NCI-H774 (cell line): Measurements from ENCODE around the gene SLC22A25.
"Not testable (repeated sequence)": the region's sequence is repeated elsewhere in the genome, so short reads cannot be mapped to it uniquely, and the experiment has no call there.

Experiments
- DNase-seq: peaks from one replicate; lab custom pipeline; 2025; lab: John Stamatoyannopoulos, UW

The SLC22A25 gene

DNA sequence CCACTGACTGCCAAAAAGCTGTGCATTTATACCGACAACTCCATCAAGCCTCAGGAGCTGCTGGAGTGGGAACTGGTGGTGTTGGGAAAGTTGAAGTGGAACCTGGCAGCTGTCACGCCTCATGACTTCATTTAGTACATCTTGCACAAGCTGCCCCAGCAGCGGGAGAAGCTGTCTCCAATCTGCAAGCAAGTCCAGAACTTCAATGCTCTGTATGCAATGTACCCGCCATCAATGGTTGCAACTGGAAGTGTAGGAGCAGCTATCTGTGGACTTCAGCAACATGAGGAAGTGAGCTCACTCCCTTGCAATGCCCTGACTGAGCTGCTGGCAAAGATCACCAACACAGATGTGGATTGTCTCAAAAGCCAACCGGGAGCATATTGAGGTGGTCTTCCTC is at the start of gene SLC22A25:
SLC22A25 (minus strand) TSS at position 67 of the 400 bp plus-strand sequence. CDS start 13,947 bp downstream, outside the sequence.
- DNase-seq = no peak

DNA sequence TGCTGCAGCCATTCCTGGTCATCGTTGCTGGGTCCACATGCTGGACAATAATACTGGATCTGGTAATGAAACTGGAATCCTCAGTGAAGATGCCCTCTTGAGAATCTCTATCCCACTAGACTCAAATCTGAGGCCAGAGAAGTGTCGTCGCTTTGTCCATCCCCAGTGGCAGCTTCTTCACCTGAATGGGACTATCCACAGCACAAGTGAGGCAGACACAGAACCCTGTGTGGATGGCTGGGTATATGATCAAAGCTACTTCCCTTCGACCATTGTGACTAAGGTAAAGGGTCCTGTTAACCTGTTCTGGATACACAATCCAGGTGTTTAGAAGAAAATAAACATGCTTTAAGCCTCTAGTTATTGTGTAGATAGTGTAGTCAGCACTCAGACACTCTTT is 46.9 kb upstream of the SLC22A25 start:
- DNase-seq = no peak

DNA sequence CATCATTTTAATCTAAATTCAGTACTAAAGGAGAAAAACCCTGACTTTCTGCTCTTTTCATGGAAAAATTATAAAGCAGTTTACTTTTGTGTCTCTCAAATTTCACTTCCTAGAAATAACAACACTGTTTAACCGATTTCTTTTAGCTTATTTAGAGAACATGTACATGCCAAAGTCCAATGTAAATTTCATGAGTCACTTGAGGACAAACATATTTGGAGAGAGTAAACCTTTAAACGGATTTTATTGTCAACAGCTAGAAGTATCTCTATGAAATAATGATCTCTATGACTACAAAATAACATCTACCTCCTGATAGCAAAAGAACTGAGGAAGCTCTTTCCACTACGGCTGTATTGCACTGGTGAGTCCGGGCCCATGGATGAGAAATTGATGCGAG is 46.3 kb upstream of the SLC22A25 start:
- DNase-seq = no peak

DNA sequence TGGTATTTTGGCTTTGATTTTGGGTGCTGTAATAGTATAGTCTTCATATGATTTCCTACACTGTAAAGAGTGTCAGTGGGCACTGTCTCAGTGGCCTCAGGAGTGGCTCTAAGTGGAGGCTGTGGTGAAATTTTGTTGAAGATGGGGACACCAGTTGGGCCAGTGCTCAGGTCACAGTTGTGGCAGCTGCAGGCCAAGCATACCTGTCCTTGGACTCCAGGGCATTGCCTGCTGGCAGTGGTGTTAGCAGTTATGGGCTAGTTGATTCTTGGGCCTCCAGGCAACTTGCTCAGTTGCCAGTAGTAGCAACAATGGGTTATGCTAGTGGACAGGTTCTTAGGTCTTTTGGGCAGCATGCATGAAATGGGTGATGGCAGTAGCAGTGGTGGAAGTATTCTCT is 39.2 kb upstream of the SLC22A25 start:
- DNase-seq = no peak

DNA sequence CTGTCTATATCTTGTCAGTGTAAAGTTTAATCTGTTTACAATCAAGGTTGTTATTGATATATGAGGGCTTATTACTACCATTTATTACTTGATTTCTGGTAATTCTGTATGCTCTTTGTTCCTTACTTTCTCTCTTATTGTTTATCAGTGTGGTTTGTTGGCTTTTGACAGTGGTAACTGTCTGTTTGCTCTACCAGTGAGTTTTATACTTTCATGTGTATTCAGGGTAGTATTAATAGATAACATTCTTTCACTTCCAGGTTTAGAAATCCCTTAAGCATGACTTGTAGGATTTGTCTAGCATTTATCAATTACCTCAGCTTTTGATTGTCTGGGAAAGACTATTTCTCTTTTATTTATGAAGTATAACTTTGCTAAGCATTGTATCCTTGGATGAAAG is 37.5 kb upstream of the SLC22A25 start:
- DNase-seq = no peak

DNA sequence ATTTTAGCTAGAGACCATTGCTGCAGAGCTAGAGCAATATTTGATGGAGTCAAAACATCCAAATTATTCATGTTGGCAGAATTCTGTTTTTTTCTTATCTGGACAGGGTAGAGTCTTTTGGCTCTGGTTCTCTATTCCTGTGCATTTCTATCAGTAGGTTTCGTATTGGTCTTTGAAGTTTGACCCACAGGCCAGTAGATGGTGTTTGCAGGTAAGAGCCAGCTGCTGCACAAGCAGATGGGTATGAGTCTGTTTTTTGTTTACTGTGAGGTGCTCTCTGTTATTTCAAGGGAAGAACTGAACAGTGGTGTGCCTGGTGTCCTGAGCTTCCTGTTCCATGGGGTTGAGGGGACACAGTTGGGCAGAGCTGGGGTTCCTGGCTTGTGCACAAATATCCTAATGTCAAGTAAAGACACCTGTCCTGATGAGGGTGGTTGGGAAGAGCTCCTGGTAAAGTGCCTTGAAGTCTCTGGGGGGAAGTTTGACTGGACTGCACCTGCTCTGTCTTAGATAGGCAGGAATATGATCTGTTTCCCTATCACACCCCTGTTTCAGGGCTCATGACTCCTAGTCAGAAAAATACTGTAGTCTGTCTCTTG is 34.0 kb upstream of the SLC22A25 start:
- DNase-seq = no peak

DNA sequence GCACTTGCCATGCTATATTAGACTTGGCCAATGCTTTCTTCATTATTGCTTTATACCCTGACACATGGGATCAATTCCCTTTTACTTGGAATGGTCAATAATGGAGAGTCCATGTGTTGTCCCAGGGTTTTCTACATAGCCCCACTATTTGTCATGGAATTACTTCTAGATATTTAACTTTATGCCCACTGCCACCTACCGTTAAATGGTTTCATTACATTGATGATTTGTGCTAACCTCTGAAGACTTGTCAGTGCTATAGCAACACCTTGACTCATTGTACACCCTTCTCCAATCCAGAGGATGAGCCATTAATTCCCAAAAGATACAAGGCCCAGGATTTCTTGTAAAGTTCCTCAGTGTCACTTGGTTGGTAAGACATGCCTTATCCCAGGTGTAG is 31.4 kb upstream of the SLC22A25 start:
- DNase-seq = no peak

DNA sequence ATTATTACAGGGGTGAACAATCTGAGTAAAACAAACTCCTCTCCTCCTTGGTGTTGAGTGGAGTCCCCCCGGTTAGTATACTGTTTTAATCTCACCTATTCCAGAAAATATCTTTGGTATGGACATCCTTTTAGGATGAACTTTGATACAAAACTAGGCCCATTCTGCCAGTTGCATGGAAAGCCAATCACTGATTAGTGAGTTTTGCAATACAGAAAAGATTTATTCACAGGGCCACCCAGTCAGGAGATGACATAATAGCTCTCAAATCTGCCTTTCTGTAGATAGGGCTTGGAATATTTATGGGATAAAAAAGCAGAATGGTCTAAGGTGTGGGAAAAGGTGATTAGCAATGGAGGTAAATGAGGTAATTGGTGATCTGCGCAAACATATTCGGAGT is 30.3 kb upstream of the SLC22A25 start:
- no peak for DNase-seq

DNA sequence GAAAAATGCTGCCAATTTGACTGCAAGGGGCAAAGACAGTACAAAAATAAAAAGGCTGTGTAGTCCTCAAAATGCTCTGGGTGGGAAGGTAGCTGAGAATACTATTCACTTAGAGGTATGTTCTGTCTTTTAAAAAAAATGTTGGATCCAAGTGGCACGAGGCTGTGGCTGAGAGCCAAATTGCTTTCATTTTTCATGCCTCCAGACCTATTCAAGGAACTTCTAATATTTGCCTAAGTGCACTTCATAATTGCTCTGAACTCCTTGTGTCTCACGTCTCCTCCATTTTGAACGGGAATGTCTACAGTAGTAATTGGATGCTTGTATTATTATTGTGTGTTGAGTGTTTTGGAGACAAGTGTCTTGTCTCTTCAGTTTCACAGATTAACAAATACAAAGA is 19.1 kb upstream of the SLC22A25 start:
- DNase-seq = no peak

DNA sequence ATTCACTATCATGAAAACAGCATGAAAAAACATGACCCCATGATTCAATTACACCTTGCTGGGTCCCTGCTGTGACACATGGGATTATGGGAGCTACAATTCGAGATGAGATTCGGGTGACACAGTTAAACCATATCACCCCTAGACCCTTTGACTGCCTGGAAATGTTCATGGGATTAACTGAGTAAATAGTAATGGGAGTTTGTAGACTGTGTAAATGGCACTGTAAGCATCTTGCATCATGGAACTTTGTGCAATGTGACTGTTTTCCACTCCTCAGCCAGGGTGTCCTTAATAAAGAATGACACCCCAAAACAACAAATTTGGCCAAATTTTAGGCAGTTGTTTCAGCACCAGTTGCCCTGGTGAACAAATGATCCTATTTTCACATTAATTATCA is 7.9 kb upstream of the SLC22A25 start:
- no peak for DNase-seq

DNA sequence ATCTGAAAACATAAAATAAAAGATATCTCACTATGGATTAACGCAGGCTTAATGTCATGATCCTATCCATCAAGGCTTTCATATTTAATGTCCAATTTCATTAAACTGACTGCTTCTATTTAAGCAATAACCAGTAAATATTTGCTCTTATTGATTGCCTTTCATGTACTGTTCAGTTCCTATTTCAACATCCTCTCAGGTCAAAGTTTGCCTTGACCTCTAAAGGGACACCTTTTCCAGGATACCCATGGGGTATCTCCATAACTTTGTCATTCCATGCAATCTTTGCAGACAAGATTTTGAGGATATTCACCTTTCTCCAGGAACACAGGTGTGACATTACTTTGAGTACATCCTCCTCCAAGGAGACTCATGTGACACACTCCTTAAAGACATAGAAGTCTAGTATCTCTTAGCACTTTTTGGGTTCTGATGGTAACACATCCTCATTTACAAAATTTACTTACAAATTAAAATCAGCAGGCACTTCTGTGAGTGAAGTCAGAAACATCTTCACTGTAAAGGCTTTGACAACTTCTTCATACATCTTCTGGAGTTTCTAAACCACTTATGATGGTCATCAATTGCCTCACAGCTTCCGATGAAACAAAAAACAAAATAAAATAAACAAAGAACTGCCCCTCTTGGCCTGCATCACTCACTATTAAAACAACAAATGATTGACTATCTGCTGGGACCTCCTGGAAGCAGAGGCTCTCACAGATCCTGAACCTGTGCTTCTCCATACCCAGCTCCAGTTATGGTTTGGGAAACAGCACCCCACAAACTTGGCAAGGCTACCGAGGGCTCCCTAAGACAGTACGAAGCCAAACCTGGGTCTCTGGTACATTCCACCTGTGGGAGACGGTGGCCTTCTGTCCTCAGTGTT is 7.0 kb upstream of the SLC22A25 start:
- DNase-seq = no peak

DNA sequence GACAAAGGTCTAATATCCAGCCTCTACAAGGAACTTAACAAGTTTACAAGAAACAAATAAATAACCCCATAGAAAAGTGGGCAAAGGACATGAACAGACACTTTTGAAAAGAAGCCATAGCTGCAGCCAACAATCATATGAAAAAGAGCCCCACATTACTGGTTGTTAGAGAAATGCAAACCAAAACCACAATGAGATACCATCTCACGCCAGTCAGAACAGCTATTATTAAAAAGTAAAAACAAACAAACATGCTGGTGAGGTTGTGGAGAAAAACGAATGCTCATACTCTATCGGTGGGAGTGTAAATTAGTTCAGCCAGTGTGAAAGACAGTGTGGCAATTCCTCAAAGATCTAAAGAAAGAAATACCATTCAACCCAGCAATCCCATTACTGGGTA is 5.6 kb upstream of the SLC22A25 start:
- no peak for DNase-seq

DNA sequence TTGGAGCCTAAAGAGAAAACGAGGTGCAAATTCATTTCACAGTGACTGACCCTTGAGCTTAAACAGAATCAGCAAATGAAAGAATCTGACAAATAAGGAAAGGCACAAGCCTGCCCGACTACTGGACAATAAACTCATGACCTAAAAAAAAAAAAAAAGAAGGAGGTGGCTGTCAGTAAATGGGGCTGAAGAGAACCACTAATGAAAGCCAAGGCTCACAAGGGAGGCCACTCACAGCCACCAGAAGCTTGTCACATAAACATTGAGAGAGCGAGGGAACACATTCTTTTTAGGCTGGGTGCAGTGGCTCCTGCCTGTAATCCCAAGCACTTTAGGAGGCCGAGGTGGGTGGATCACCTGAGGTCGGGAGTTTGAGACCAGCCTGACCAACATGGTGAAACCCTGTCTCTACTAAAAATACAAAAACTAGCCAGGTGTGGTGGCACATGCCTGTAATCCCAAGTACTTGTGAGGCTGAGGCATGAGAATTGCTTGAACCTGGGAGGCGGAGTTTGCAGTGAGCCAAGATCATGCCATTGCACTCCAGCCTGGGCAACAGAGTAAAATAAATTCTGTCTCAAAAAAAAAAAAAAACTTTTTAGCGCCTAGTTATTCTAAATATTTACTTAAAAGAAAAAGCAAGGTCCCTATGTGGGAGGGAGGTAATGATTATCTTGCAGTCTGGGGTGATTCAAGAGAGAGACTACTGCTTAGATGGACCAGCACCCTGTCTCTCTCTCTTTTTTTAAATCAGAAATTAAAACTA is 4.0 kb upstream of the SLC22A25 start:
- not testable (repeated sequence) for DNase-seq

DNA sequence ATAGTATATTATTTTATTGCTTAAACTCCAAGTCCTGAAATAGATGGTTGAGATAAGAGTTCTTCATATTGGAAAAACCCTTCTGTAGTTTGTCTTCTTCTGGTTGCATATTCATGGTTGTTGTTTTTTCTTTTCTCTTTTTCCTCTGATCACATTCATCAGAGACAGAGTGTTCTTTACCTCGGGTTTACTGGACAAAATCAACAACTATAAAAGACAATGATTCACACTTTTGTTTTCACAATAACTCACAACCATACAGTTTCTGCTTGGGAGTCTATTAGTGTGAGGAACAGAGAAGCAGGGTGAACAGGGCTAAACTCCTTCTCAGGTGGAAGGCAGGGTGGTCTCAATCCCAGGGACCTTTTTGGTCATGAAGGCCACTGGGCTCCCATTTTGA is 2.6 kb upstream of the SLC22A25 start:
- no peak for DNase-seq

DNA sequence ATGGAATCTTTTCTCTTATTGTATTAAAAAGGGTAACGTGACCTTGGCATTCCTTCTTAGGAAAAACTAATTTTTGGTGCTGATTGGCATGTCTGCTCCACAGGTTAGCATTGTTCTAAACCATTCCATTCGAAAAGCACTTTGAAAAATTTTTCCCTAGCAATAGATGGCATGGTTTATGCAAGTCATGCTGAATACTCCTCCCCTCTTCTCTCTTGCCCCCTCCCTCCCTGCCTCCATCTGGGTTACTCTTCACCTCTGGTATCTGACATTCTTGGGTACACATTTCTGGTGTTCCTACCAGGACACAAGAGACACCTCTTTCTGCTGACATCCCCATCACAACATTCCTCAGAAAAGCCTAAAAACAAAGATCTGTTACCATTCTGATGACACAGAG is 1.5 kb upstream of the SLC22A25 start:
- no peak for DNase-seq

DNA sequence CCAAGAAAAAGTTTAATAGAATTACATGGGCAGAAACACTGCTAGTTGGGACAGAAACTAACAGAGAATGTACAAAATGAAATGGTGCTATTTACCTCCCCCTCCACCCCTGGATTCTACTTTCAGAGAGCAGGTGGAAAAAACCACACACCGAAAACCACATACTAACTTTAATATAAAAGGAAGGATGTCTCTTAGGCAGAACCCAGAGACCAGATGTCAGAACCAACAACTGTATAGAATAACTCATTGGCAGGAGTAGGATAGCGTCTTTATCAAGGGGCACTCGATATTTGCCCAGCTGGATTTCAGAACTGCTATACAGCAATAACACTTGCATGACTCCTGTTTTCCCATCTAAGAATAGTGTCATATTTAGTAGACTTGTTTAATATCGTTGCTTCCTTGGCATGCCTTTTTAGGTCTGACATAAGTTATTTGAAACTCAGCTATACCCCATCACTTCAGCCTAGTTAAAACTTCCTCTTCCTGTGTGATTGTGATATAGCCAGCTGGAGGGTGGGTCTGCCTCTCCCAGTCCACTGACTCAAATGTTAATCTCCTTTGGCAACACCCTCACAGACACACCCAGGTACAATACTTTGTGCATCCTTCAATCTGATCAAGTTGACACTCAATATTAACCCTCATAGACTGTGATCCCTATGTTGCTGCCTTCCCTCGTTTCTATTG is 1.2 kb downstream of the SLC22A25 start:
- DNase-seq = no peak

DNA sequence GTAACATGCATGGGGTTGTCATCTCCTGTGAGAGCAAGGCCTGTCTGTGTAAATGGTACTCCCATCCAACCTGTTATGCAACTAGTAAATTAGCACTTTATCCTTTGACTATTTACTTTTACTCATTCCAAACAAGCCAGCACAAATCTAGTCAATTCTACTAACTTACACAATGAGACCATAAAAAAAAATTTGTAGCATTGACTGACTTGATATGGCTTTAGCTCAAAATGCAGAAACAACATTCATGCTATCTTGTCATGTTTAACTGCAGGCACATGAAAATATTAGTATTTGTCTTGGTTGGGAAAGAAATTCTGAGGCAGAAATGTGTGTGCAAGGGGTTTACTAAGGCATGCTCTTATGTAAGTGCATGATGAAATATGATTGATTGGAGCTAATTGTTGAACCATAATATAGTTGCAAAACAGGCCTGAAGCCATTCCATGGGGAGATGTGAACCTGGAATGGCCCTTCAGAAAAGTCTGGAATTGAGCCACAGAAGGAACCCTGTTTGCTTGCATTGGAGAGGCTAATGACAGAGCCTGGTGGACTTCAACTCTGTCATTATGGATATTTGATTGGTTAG is 2.5 kb downstream of the SLC22A25 start:
- DNase-seq = no peak

DNA sequence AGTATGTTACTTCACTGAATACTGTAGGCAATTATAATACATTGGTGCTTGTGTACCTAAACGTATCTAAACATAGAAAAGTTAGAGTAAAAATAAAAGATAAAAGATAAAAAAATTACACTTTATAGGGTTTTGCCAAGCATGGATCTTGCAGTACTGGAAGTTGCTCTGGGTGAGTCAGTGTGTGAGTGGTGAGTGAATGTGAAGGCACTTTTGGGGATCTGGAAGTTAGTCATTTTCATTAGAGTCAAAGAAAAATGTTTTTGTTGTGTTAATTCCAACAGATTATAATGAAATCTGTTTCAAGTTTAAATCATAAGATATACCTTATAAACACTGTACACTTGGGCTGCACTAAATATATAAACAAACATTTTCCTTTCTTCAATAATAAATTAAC is 3.3 kb downstream of the SLC22A25 start:
- no peak for DNase-seq

DNA sequence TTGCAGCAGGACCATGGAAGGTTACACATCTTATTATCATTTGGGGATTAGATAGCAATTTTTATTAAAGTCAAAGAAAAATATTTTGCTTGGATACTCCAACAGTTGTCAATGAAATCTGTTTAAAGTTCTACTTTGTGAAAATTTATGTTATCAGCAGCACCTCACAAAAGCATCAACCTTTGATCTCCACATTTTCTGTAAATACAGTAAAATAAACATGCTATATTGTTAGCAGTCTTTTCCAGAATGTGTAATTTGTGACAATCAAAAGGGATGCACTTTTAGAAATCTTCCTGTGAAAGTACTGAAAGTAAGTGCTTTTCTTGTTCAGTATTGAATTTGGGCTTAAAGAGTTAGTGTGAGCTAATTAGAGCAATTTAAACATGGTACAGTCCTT is 4.1 kb downstream of the SLC22A25 start:
- no peak for DNase-seq

DNA sequence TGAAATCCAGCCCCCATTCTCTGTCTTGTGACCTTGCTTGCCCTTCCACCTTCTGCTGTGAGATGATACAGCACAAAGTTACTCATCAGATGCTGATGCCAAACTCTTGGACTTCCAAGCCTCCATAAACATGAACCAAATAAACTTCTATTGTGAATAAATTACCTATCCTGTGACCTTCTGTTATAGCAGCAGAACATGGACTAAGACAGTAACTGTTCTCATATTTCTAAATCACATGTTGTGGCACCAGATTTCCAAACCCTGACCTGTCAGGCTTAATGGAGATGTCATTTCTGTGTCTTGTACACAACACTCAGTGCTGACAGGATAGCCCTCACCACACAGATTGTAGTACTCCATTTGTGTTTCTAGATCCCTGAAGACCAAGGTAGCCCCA is 6.0 kb downstream of the SLC22A25 start:
- no peak for DNase-seq

DNA sequence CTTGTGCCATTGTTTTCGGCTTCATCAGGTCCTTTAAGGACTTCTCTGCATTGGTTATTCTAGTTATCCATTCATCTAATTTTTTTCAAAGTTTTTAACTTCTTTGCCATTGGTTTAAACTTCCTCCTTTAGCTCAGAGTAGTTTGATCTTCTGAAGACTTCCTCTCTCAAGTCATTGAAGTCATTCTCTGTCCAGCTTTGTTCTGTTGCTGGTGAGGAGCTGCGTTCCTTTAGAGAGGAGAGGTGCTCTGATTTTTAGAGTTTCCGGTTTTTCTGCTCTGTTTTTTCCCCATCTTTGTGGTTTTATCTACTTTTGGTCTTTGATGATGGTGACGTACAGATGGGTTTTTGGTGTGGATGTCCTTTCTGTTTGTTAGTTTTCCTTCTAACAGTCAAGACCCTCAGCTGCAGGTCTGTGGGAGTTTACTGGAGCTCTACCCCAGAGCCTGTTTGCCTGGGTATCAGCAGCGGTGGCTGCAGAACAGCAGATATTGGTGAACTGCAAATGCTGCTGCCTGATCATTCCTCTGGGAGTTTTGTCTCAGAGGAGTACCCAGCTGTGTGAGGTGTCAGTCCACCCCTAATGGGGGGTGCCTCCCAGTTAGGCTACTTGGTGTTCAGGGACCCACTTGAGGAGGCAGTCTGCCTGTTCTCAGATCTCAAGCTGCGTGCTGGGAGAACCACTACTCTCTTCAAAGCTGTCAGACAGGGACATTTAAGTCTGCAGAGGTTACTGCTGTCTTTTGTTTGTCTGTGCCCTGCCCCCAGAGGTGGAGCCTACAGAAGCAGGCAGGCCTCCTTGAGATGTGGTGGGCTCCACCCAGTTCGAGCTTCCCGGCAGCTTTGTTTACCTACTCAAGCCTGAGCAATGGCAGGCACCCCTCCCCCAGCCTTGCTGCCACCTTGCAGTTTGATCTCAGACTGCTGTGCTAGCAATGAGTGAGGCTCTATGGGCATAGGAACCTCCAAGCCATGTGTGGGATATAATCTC is 7.6 kb downstream of the SLC22A25 start:
- not testable (repeated sequence) for DNase-seq
